Hematopoietic multipotent progenitor cell treated with erythropoietin and hydrocortisone succinate and interleukin-3 and kit ligand, for 6 days (in vitro differentiated cells): ENCODE data around the gene GPR35.
"Not testable (repeated sequence)": the region's sequence is repeated elsewhere in the genome, so short reads cannot be mapped to it uniquely, and the experiment has no call there.

Source experiments
- DNase-seq: peaks from one replicate; pipeline ENCODE4 v3.0.0-alpha.2; 2015

GPR35 gene

DNA sequence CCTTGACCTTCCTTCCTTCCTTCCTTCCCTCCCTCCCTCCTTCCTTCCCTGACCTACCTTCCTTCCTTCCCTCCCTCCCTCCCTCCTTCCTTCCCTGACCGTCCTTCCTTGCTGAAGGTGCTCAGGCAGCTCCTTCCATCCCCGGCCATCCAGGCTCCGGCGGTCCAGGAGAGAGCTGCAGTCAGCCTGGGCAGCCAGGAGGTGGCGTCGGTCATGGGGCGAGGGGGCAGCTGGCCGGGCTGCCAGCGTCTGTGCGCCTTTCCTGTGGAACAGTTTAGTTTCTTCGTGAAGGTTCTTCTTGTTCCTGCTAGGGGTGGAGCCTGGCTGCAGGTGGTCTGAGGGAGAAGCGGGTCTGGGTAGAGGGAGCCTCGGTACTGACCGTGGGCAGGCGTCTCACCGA, 15.7 kb downstream of the GPR35 start:
- DNase-seq = peak; percentile 43

DNA sequence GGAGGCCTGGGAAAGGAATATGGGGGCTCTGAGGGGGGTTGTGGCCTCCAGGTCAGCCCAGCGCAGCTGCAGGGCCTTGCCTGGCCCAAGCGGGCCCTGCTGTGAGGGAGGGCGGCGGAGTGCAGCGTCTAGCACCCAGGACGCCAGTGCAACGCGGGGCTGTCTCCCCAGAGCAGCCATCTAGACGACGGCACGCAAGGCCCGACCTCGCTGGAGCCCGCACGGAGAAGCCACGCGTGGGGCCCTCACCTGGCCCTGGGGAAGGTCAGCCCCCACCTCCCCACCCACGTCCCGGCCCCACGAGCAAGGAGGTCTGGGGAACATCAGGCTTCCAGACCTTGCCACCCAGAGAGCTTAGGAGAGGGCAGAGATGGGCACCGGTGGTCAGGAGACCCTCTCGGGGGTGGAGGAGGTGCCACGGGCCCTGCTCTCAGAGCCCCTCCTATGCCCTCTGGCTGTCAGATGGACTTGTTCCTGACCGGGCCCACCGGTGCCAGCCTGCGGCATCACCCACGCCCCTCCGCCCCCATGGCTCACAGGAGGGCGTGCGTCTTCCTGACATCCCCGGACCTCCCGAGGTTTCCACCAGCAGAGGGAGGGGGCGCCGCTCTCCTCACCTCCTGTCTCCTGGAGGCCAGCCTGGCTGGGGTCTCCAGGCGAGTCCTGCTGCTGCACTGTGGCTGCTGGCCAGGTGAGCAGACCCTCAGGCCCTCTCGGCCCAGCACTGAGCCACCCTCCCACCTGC, 17.0 kb downstream of the GPR35 start:
- DNase-seq = no peak

DNA sequence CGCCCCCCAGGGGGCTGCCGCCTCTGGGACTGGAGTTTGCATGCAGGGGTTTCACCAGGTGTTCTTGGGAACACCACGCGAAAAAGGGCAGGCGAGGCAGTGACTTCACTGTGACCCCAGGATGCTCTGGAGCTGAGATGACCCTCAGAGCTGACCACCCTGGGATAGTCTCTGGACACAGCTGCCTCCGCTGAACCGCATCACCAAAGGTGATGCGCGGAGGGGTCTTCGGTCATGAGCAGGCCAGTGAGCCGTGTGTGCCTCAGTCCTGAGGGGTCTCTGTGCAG, 17.5 kb downstream of the GPR35 start:
- DNase-seq = no peak

DNA sequence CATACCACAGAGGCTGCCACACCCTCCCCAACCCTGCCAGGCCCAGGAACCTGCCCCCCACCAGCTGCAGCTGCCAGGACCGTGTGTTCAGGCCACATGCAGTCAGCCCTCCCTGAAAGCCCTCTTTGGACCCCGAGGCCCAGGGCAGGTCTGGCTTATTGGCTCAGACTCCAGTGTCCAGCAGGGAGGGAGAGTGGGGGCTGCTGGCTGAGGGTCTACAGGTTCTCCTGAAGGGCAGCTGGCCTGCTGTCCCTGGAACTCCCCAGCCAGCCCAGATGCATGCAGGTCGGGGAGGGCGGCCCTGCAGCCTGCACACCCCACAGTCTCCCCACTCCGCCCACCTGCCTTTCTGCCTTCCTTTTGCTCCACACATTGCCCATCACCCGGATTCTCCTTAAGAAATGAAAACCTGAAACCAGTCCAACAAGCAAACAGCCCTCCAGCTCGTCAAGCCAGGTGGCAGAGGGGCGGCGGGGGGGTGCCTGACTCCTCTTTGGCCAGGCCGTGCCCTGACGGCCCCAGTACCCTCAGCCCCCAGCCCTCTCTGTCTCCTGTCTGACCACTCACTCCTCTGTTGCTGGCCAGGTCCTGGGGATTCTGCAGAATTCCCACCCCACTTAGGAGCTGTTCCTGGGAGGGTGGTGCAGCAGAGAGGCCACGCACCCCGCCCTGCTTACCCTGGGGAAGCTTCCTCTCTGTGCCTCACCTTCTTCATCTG, 18.0 kb downstream of the GPR35 start:
- DNase-seq = no peak

DNA sequence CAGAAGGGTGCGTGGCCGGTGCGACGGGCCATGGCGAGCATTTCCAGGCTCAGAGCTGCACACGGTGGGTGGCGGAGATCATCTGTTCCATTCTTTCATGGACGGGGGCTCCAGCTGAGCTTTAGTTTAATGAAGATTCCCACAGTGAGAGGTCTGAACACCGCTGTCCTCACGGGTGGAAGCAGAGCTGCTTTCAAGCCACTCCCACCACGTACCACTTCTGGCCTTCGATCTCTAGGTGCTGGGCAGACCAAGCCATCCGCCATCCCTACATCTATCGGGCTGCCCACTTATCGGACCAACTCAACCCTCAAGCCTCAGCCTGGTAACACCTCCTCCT, 18.5 kb downstream of the GPR35 start:
- DNase-seq = no peak

DNA sequence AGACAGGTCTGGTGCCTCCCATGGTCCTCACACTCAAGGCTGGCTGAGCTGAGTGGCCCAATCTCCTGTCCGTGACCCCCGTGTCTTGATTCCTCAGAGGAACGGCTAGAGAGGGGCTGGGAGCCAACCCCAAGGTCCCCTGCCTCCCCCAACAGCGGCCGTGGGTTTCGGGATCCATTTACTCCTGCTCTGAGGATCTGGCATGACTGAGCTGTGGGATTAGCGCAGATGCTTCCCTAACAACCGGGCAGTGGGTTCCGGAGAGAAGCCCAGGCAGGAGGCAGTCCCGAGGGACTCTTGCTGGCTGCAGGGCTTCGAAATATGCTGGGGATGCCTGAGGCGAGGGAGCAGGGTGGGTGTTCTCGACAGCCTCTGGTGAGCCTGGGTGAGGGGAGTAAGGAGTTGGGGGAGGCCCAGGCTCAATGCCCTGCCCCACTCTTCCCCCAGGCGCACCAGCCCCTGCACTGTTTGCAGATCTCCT, 18.9 kb downstream of the GPR35 start:
- no peak for DNase-seq

DNA sequence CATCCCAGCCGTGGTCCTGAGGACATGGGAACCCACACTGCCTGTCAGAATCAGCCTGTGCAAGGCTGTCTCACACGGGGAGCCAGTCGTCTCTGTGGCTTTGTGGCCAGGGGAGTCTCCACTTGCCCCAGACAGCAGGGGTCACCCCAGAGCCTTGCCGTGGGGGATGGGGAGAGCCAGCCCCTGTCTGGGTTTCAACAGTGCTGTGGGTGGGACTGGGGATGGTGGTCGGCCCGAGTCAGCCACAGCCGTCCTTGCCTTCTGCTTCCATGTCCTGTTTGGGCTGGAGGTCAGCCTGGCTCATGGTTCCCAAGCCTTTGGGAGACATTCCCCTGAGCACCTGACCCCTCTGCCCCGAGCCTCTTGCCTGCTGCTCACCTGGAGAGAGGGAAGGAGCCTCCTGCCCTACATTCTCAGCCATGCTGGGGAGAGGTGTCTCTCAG, 19.6 kb downstream of the GPR35 start:
- no peak for DNase-seq

DNA sequence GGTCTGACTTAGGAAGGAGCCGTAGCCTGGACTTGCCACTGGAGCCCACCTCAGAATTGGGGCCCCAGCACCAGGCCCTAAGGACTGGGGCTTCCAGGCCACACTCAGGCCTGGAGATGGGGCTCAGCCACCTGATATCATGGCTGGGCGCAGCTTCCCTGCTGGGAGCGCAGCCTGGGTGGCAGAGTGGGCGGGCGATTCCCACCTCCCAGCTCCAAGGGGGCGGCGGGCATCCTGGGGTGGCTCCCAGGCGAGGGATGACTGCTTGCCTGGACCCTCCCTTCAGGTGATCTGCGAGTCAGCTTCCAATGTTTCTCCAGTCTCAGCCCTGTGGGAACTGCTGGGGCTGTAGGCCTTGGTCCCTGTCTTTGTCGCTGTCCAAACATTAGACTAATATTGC, 20.1 kb downstream of the GPR35 start:
- DNase-seq = no peak

DNA sequence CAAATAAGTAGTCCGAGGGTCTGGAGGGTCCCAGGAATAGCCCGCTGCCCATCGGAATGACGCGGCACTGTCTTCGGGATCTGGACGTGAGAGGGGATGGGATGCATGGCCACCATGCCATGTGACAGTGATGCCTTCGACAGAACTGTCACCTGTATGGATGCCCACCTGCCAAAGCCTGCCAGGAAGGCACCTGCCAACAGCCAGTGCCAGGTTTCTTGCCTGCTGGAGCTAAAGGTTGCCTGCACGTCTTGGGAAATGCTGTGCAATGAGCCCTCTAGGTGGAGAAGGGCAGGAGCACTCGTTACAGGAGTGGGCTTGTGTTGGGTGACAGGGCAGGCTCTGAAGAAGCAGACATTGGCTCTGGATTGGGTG, 20.5 kb downstream of the GPR35 start:
- no peak for DNase-seq

DNA sequence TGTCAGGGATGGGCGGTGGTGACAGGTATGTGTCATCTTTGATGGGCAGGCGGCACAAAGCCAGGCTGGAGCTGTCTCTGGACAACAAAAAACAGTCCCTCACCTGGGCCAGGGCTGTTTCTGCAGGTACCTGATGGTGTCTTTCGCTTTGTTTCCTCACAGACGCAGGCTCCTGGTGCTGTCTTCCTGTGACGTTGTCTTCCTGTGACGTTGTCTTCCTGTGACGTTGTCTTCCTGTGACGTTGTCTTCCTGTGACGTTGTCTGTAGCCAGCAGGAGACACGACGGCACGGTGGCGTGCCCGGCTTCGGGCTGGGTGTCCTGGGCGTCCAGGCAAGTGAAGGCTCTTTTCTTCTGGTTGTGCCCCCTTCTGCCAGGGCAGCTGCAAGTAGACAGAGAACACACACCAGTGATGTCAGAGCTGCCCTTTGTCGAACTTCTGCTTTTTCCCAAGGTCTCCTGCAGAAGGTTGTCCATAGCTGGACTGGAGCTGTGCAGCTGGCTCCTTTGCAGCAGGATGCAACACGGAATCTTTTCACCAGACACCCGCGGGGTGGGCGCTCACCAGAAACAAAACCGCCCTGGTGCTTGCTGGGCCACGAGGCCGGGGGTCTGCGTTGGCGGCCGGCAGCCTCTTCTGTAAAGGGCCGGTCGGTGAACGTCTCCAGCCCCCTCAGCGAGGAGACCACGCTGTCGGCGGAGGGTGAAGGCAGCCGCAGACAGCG, 21.1 kb downstream of the GPR35 start:
- no peak for DNase-seq

DNA sequence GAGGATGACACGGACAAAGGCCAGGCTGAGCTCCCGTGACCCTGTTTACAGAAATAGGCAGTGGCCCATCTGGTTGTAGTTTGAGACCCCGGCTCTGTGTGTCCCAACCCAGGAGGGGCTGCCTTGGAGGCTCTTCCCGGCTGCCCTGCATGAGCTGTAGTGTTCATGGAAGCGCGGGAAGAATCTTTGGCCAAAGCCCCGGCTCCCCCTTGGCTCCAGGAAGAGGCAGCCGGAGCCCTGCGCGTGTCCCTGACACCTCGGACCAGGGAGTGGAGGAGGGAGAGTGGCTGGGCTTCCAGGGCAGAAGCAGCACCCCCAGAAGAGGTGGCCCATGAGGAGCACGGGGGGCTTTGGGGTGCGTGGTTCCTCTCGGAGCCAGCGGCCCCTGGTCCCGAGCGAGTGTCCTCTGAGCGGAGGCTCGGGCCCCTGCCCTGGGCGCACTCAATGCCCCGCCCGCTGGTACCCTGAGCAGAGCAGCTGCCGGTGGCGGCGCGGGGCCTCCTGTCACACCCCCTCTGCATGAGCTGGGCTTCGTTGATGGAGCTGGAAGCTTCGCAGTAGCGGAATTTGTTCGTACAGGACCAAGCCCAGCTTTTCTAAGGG, 21.7 kb downstream of the GPR35 start:
- no peak for DNase-seq

DNA sequence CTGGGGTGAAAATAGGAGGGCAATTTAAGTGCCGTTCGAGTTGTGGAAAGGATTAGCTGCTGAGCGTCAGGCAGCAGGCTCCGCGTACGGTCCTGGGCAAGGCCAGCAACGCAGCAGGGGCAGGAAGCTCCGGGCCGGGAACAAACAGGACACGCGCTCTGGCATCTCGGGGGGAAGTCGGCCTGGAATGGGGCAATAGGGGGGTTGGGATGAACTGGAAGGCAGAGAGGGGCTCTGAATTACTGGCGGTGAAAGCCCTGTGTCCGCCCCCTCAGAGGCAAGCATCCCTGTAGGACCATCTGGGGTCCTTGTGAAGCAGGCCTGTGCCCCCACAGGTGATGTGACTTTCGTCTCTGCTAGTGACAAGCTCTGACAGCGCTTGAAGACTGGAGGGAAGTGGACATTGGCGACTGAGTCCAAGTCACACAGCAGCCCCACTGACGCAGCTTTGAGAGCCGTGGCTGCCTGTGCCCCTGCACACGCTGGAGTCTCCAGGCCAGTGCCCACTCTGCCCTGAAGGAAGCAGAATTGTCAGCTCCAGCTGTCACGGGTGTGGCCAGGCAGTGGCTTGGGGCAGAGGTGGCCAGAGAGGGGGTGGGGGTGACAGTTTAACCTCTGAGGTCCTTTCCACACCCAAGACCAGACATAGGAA, 22.3 kb downstream of the GPR35 start:
- DNase-seq = no peak

DNA sequence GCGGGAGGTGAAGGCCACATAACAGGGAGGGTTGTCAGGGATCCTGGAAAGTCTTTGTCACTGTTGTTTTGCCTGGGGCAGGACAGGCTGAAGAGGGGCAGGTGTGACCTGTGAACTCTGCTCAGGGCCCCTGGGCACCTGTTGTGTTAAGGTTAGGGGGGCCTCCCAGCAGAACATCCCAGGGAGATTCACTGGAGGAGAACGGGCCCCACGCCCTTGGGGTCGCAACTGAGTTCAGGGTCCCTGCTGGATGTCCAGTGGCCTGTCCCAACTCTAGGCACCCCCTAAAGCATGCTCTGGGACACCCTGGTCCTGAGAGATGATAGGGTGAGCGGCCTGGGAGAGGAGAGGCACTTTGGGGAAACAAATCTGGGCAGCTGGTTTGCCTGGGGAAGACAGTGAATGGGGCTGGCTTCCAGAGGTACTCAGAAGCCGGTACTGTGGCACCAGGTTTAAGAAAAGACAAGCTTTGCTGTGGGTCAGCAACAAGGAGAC, 22.9 kb downstream of the GPR35 start:
- no peak for DNase-seq

DNA sequence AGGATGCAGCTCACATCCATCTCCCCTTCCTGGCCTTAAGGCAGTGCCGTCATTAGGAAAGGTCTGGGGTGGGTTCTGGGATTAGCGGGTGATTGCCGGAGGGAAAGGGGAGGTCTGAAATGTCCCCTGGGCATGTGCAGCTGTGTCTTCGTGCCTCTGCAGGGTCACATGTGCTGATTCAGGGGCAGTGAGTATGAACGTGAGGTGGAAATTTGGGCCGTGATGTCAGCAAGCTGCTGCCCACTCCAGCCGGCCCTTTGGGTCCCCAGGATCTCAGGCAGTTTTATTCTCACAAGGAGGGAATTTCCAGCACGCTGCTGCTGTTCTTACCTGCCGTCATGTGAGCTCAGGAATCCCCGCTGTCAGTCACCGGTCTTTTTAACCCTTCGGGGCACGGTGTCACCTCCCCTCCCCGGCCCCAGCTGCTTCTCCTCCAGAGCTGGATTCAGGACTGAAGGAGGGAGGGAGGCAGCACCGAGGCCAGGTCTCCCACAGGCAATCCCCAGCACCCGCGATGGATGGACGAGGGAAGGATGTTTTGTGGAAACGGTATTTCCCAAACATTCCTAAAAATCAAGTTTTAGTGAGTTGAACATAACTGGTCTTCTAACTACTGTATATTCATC, 23.5 kb downstream of the GPR35 start:
- DNase-seq = no peak

DNA sequence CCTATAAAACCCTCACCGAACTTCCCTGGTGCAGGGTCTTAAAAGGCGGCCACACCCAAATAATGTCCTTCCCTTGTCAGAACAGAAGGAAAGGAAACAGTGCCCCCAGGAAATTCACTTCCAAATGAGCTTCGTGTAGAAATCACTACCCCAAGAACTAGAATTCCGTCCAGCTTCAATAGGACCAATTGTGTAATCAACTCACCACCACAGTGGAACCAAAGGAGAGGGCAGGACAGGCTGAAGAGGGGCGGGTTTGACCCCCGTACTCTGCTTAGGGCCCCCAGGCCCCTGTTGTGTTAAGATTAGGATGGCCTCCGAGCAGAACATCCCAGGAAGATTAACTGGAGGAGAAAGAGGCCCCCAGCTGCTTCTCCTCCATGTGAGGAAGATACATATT, 24.1 kb downstream of the GPR35 start:
- DNase-seq = no peak

DNA sequence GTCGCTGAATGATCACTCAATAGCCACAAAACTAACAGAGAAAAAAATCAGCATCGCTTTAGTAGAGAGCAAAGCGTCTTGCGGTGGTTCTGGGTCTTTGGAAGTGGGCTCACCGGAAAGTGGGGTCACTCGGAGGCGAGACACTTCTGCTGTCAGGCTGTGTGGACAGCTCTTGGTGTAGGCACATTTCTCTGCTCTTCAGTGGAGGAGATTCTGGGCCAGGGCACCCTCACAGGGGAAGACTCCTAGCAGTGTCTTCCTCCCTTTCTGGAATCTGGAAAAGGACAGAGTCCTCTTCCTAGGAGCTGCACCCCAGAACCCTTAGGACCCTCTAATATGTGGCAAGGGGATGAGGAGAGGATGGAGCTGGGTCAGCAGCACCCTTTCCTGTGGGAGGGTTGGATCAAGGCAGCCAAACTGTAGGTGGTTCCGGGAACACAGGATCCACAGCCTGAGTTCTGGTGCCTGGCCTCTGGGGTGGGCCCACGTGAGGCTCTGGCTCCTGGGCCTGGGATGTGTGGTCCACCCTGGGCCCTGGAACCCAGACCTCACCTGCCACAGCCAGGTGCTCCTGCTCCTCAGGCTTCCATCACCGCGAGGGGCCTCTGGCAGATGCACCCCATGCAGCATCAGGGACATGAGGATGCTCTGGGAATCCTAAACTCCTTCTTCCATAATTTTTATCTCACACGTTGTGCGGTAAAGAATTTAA, 25.1 kb downstream of the GPR35 start:
- no peak for DNase-seq

DNA sequence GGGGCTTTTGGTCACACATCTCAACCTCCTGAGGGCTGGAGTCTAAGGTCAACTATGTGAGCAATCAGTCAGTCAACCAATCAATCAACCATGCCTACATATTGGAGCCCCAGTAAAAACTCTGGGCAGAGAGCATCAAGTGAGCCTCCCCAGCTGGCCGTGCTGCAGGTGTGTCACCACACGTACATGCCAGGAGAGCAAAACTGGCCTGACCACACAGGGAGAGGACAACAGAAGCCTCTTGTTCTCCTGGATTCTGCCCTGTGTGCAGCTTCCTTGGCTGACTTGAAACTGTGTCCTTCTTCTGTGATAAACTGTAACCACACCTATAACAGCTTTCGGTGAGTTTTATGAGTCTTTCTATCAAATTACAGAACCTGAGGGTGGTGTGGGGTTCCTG, 25.9 kb downstream of the GPR35 start:
- DNase-seq = no peak

DNA sequence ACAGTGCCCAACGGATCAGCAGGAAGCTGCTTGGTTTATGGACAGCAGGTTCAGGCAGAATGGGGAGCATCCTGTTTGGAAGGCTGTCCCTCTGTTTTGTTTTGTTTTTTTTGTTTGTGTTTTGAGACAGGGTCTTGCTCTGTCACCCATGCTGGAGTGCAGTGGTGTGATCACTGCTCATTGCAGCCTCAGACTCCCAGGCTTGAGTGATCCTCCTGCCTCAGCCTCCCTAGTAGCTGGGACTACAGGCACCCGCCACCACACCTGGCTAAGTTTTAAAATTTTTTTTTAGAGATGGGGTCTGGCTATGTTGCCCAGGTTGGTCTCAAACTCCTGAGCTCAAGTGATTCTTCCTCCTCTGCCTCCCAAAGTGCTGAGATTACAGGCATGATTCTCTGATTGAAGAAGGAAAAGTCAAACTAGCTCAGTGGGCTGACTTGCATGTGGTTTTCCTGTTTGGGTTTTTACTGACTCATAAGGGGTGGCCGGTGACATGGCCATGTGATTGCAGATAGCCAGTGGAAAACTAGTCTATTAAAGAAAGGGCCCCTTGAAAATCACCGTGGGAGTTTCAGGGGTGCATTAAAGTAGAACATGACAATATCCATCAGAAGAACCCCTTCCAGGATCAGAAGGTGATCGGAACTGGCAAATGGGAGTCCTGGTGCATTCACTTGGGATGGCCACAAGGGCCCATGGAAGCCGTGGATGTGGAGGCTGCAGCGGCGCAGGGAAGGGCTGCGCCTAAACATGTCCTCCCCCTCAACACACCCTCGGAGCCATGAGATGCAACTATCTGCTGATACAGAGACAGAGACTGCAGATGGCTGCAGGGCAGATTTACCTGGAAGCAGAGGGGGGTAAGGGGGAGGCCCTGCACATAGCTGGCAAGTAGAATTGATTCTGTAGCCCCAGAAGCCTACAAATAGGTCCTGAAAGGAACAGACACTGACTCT, 30.9 kb downstream of the GPR35 start:
- DNase-seq = peak; percentile 14

DNA sequence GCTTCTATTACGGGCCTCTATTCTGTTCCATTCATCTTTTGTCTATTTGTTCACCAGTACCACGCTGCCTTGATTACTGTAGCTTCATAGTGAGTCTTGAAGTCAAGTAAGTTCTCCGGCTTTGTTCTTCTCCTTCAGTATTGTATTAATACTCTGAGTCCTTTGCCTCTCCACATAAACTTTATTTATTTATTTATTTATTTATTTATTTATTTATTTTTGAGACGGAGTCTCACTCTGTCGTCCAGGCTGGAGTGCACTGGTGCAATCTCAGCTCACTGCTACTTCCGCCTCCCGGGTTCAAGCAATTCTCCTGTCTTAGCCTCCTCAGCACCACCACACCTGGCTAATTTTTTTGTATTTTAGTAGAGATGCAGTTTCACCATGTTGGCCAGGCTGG, 34.6 kb downstream of the GPR35 start:
- not testable (repeated sequence) for DNase-seq

DNA sequence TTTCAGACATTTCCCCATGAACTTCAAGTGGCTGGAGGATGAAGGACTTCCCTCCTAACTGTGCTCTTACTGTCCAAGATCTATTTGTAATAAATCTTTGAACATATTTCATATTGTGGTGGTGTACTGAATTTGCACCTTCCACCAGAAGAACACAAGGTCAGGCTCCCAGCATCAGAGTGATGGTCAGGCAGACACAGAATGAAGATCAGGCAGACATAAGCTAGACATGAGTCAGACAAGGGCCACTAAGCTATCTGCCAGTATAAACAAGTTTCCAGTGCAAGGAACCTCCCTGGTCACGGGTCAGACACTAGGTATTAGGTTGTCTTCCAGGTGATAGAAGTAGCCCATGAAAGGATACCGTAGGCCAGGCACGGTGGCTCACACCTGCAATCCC, 37.4 kb downstream of the GPR35 start:
- DNase-seq = no peak
